Measurements from ENCODE around the gene TP53. TPM values are rescaled to one million over a fixed set of nuclear protein-coding genes. Genes with fewer than 3 reads are reported as not detected.

The TP53 gene
- total RNA-seq, 4 donors from 2014 or later, result 19.6 to 27.7 (median 25.1) TPM

GRCh38 chr17:7655541-7655840, 31.8 kb downstream of the TP53 start:
- Histone ChIP-seq H3K4me1 (peaks cover 0 to 13% (median 6%) of the 10 kb centered on the region in 4 donors), H3K27ac (no peak overlapping the region), H3K36me3 (no peaks in the 10 kb centered on the region), H3K9me3 (no peaks in the 10 kb centered on the region), H3K27me3 (peaks cover 0 to 15% of the 10 kb centered on the region in 2 donors), H3K4me3 (no peak overlapping the region)
- DNase-seq, result no peak
- TF ChIP-seq, protein P1, sequence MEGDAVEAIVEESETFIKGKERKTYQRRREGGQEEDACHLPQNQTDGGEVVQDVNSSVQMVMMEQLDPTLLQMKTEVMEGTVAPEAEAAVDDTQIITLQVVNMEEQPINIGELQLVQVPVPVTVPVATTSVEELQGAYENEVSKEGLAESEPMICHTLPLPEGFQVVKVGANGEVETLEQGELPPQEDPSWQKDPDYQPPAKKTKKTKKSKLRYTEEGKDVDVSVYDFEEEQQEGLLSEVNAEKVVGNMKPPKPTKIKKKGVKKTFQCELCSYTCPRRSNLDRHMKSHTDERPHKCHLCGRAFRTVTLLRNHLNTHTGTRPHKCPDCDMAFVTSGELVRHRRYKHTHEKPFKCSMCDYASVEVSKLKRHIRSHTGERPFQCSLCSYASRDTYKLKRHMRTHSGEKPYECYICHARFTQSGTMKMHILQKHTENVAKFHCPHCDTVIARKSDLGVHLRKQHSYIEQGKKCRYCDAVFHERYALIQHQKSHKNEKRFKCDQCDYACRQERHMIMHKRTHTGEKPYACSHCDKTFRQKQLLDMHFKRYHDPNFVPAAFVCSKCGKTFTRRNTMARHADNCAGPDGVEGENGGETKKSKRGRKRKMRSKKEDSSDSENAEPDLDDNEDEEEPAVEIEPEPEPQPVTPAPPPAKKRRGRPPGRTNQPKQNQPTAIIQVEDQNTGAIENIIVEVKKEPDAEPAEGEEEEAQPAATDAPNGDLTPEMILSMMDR (IDR thresholded peaks at IDR 0.05), result no peak
- no peak for TF ChIP-seq POLR2A (IDR thresholded peaks at IDR 0.05)

DNA sequence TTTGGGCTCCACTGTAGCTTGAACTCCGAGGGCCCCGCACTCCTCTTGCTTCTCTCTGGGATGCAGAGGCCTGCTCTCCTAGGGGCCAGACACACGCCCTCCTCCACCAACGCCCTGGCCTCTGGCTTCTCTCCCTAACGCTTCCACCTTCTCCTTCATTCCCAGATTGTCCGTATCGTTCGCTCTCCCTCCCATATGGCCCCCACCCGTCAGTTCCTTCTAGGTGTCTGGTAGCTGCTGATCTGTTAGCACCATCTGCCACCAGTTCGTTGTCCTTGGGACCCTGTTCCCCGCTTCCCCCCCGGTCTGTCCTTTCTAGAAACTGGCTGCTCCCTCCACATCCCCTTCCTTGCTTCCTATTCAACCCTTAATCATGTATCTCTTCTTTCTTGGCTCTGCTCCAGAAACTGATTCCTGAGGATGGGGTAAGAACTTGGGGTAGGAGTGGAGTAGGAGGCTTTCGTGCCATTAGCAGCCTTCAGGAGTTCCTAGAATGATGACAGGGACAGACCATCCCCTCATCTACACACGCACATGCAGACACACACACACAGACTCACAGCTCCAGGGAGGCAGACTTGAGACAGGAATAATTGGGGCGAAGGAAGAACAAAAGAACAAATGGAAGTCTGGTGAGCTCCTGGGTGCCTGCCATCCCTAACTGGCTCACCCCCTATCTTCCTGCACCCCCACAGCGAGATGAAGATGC, 32.3 kb downstream of the TP53 start:
- Histone ChIP-seq H3K4me1 (peaks cover 0 to 18% (median 11%) of the 10 kb centered on the region in 4 donors), H3K4me3 (no peak overlapping the region), H3K9me3 (no peaks in the 10 kb centered on the region), H3K27me3 (peaks cover 0 to 20% of the 10 kb centered on the region in 2 donors), H3K36me3 (no peaks in the 10 kb centered on the region), H3K27ac (no peak overlapping the region)
- no peak for TF ChIP-seq POLR2A (IDR thresholded peaks at IDR 0.05)
- TF ChIP-seq, protein P1 (IDR thresholded peaks at IDR 0.05), result no peak
- DNase-seq, result no peak

GRCh38 chr17:7652388-7653356, 34.6 kb downstream of the TP53 start:
- no peak overlapping the region for H3K27ac ChIP-seq
- H3K4me1 ChIP-seq, result peaks cover 0 to 20% (median 12%) of the 10 kb centered on the region in 4 donors
- peaks cover 0 to 23% of the 10 kb centered on the region in 2 donors for H3K27me3 ChIP-seq
- no peaks in the 10 kb centered on the region for H3K36me3 ChIP-seq
- no peaks in the 10 kb centered on the region for H3K9me3 ChIP-seq
- TF ChIP-seq, protein P1 (IDR thresholded peaks at IDR 0.05), result no peak
- no peak for TF ChIP-seq POLR2A (IDR thresholded peaks at IDR 0.05)
- no peak overlapping the region for H3K4me3 ChIP-seq
- no peak for DNase-seq

- DNase-seq, result no peak
- Histone ChIP-seq H3K4me1 (peaks cover 0 to 20% (median 12%) of the 10 kb centered on the region in 4 donors), H3K36me3 (no peaks in the 10 kb centered on the region), H3K4me3 (peak overlapping the region; percentile 39 to 59 (median 56)), H3K27ac (peak overlapping the region in 3 of 4 donors; percentile 26 to 46 (median 39)), H3K9me3 (no peaks in the 10 kb centered on the region), H3K27me3 (peaks cover 0 to 23% of the 10 kb centered on the region in 2 donors)
- TF ChIP-seq, protein P1 (IDR thresholded peaks at IDR 0.05), result no peak
Measured at GRCh38 chr17:7651665-7652387, 35.5 kb downstream of the TP53 start.

DNA sequence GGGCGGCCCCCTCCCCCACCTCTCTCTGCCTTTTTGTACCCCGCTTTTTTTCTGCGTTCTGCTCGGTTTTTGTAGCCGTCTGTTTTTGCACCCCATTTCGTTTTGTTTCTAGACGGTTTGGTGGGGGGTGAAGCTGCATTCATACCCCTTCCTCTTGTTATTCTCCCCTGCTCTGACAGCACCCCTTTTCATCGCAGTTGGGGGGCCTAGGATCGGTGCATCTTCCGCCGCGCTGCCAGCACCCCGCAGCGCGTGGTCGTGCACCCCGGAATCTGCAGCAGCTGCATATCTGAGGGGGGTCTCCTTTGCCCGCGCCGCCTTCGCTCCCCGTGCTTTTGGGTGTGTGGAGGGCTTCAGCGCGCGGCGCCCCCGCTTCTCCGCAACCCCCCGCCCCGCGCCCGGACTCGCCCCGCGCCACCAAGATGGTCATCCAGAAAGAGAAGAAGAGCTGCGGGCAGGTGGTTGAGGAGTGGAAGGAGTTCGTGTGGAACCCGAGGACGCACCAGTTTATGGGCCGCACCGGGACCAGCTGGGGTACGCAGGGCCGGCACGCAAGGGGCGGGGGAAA, 36.1 kb downstream of the TP53 start:
- Histone ChIP-seq H3K27me3 (peaks cover 0 to 23% of the 10 kb centered on the region in 2 donors), H3K9me3 (no peaks in the 10 kb centered on the region), H3K27ac (peak overlapping the region in 3 of 4 donors; percentile 26 to 46 (median 39)), H3K36me3 (no peaks in the 10 kb centered on the region), H3K4me1 (peaks cover 0 to 20% (median 12%) of the 10 kb centered on the region in 4 donors), H3K4me3 (peak overlapping the region; percentile 39 to 59 (median 56))
- TF ChIP-seq, protein P1 (IDR thresholded peaks at IDR 0.05), result no peak
- DNase-seq, result no peak

All from Peyer's patch (tissue), 4 donors.